GM19463 (cell line): ENCODE measurements around the gene NBPF6.
"Not testable (repeated sequence)": the region's sequence is repeated elsewhere in the genome, so short reads cannot be mapped to it uniquely, and the experiment has no call there.

Source experiments
- ATAC-seq: cut with Tn5 transposase; IDR thresholded peaks from one replicate; pipeline ENCODE4 v1.9.1; 2021; ENCODE audit warnings: mild to moderate bottlenecking, moderate library complexity; ENCODE audit not compliant: unreplicated experiment

The NBPF6 gene, protein sequence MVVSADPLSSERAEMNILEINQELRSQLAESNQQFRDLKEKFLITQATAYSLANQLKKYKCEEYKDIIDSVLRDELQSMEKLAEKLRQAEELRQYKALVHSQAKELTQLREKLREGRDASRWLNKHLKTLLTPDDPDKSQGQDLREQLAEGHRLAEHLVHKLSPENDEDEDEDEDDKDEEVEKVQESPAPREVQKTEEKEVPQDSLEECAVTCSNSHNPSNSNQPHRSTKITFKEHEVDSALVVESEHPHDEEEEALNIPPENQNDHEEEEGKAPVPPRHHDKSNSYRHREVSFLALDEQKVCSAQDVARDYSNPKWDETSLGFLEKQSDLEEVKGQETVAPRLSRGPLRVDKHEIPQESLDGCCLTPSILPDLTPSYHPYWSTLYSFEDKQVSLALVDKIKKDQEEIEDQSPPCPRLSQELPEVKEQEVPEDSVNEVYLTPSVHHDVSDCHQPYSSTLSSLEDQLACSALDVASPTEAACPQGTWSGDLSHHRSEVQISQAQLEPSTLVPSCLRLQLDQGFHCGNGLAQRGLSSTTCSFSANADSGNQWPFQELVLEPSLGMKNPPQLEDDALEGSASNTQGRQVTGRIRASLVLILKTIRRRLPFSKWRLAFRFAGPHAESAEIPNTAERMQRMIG

DNA sequence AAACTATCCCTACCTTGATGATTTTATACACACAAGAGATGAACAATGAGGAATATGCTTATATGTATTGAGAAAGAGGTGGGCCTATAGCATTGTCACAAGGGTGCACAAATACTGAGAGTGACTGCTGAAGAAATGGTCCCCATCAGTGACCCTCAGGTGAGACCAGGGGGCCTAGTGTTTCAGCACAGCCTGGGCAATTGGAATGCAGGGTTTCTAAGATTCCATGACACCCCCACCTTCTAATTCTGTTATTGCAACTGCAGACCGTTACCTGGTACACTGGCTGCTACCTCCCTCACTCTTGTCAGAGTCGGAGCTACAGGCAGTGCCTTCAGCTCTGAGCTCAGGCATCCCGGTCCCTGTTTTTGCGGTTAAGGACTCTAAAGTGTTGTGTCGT, at the start of gene NBPF6:
Gene NBPF6 (plus strand): TSS at position 301 of the 400 bp plus-strand sequence. CDS start 259 bp downstream, outside the sequence.
- not testable (repeated sequence) for ATAC-seq

DNA sequence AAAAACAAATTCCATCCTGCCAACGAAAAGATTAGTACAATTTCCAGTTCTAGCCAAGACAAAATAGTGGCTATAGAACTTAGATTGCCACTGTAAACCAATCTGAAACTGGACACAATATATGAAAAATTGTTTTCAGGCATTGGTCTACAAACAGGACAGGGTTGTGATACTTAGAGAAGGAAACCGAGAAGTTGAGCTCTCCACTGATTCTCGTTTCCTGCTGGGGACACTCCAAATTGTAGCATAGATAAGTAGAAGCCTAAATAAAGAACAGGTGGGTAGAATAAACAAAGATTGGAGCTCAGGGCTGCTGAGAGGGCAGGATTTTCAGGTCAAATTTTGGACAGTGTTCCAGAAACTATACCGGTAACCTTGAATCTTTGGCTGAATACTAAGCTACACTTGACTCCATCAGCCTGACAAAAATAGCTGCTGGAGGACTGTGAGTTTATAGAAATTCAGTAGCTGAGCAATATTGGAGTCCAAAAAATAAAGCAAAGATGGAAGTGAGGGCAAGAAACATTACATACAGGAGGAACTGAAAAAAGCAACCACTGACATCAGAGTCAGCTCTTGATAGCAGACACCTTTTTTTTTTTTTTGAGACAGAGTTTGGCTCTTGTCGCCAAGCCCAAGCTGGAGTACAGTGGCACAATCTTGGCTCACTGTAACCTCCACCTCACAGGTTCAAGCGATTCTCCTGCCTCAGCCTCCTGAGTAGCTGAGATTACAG, 38.9 kb upstream of the NBPF6 start:
- not testable (repeated sequence) for ATAC-seq

DNA sequence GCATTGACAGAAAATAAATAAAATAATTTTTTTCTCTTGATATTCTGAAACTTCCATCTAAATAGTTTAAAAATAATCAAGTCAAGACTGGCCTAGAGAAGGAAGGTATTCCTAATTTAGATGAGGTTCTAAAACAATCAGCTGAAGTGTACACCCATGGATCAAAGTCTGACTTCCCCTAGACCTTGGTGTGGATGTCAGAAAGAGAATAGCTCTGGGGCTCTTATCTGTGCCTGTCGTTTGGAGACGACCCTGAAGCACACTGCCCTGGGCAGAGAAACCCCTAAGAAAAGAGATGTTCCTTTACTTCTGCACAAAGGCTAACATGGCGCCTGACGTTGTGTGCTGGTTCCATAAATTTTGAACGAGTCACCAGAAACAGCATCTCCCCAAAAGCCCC, 30.0 kb upstream of the NBPF6 start:
- not testable (repeated sequence) for ATAC-seq

DNA sequence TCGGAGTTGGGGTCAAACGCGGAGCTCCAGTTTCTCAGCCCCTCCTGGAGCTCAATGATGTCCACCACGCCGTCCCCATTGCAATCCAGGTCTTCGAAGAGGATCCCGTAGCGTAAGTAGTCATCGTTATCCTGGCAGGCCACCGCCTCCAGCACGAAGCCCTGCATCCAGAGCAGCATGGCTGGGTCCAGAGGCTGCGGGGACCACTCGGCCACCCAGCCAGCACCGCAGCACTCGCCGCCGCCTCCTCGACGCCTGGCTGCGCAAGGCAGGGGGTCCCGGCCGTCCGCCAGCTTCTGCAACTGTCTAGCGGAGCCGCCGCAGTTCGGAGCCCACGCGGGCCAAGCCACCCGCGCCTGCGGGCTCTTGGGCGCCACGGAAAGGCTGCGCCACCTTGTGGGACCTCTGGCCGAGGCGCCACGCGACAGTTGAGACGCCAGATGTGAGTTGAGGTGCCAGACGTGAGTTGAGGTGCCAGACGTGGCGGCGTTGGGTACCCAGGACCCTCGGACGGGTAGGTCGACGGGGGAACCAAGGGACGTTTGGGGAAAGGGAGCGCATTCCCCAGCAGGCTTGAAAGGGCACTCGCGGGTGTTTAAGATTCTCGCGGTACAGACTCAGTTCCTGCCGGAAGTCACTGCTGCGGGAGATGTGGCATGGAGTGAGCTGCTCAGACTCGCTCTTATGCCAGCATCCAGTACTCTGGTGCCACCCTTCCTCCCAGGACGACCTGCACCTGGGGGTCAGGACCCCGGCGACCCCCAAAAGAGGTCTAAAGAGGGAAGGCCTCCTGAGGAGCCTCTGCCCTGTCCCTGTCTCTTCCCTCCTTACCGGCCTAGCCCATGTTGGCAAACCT, 28.9 kb upstream of the NBPF6 start:
- not testable (repeated sequence) for ATAC-seq

DNA sequence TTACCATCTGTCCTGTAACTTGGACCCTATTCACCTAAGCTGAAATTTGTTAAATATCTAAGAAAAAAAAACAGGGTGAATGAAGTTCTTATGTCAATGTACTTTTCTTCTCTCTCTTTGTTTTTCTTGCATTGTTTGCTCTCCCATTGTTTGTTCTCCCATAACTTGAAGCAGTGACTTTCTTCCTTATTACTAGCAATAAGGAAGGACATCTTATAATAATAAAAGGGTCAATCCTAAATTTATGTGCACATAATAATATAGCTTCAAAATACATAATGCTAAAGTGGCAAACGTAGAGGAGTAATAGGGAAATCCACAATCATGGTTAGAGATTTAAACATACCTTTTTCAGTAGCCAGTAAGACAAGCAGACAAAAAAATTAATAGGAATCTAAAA, 23.3 kb upstream of the NBPF6 start:
- ATAC-seq: not testable (repeated sequence)

DNA sequence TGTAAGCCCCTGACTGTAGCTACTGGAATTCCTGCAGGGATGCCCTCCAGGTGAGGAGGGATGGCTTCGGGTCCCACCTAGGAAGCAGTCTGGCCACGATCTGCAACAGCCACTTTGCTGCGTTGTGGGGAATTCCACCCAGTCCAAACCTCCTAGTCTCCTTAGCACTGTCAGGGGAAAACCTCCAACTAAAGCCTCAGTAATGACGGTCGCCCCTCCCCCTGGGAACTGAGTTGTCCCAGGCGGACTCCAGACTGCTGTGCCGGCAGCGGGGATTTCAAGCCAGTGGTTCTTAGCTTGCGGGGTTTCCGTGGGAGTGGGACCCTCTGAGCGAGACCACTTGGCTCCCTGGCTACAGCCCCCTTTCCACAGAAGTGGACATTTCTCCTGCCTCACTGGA, 18.1 kb upstream of the NBPF6 start:
- ATAC-seq: not testable (repeated sequence)

DNA sequence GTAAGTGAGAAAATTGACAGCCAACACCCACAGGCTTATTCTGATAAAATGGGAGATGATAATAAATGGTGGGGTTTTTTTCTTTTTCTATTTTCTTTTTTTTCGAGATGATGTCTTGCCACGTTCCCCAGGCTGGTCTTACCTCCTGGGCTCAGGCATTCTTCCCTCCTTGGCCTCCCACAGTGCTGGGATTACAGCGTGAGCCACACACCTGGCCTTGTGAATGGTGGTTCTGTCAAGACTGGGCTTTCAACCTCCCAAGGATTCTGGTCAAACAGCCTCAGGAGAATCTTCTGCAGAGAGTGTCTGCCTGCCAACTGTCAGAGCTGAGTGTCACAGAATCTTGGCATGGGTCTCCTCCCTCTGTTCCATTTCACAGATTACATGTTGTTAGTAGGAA, 16.7 kb upstream of the NBPF6 start:
- ATAC-seq: not testable (repeated sequence)

DNA sequence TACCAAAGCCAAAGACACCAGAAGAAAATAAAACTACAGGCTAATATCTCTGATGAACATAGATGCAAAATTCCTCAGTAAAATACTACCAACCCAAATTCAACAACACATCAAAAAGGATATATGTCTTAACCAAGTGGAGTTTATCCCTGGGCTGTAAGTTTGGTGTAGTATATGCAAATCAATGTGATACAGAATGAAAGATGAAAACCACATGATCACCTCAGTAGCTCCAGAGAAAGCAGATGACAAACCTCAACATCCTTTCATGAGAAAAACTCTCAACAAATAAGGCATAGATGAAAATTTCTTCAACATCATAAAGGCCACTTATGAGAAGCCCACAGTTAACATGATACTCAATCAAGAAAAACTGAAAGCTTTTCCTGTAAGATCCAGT, 11.6 kb upstream of the NBPF6 start:
- ATAC-seq: not testable (repeated sequence)

DNA sequence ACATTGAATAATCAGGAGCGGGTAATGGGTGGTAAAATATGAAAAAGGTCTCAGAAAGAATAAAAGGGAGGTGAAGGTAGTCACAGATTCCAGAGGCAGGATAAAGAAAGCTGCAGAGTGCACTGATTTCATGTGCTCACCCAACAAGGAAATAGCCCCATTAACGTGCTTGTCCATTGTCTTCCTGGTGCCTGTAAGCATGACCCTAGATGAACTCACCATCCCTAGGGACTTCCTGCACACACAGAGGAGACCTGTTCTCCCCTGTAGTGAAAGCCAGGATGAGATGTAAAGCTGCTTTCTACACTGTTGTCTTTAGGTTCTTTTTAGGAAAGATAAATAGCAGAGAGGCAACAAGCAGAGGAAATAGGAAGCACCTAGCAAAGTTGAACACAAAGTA, 4.4 kb downstream of the NBPF6 start:
- not testable (repeated sequence) for ATAC-seq

DNA sequence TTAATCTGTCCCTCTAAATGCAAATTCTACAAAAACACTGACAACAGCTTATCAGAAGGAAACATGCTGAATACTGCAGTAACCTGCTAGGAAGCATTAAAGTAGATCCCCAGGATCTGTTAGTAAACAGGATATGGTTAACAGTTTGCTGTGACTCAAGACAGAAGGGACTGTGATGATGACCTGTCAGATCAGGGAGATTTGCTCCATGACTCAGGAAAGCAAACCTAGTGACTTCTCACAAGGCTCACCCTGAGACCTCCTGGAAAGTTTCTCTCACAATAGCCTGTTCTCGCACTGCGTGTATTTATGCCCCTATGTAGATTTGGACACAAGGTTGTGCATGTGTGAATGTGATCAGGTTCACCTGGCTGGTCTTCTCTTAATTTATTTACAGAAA, 8.5 kb downstream of the NBPF6 start:
- ATAC-seq: not testable (repeated sequence)

DNA sequence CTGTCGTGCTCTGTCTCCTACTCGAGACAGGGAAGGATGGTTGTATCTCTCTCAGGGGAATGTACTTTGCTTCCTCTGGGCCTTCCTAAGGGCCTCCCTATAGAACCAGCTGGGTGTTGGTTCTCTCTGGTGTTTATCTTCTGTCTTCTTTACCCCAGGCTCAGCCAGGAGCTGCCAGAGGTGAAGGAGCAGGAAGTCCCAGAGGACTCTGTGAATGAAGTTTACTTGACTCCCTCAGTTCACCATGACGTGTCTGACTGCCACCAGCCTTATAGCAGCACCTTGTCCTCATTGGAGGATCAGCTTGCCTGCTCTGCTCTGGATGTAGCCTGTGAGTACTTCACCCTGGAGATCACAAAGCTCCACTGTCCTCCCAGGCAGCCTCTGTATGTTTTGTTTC, 11.6 kb downstream of the NBPF6 start:
- ATAC-seq: not testable (repeated sequence)

DNA sequence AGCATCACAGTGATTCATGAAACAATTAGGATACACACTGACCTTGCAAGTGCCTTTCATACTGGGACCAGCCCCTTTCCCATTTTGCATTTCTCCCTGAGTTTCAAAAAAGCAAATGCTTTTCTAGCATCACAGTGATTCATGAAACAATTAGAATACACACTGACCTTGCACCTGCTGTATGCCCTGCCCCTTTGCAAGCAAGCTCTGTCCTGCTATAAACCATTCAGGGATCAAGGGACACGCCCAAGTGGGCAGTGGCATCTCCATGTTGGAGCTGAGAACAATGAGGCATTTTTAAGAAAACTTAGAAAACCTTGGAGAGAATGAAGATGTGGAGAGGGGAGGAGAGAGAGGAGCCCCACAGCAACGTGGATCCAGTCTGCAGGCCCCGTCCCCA, 13.8 kb downstream of the NBPF6 start:
- ATAC-seq: not testable (repeated sequence)

DNA sequence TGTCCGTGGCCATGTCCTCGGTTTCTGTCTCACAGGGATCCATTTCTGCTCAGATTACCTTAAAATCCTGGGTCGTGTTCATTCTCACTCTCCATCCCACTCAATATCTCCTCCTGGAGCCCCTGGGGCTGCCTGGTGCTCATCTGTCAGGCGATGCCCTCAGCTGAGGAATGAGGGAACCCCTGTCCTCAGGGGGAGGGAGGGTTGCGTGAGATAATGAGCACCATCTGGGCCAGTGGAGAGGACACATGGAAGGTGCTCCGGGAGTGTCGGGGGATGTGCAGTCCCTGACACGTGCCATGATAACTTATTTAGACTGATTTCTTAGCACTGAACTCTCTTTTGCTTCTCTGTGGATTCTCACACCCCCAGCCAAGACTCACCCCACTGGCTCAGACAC, 16.0 kb downstream of the NBPF6 start:
- not testable (repeated sequence) for ATAC-seq

DNA sequence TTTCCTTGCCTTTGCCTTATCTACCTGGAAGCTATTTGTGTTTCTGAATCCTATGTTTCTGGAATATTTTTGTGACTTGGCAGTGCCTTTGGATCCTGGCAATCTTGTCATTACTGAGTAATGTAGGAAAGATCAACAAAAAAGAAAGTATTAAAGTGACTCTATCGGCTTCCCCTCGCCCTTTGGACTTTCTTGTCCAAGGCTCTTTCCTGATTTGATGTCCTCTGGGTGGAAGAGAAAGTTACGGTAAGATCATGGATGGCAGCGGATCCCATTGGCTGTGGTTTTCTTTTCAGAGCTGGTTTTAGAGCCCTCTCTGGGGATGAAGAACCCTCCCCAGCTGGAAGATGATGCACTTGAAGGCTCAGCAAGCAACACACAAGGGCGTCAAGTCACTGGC, 17.0 kb downstream of the NBPF6 start:
- ATAC-seq: not testable (repeated sequence)

DNA sequence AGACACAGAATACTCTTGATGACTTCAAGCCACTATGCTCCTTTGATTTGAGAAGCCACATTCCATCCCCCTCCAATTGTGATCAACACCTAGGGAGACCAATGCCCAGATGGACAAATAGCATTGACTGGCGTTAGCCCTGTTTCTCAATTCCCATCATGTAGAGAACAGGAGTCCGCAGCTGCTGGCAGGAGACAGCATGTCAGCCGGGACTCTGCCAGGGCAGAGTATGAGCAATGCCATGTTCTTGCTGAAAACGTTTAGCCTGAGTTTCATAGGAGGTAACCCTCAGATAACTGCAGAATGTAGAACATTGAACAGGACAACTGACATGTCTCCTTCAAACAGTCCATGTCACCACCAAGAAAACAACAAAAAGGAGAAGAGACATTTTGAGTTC, 20.6 kb downstream of the NBPF6 start:
- not testable (repeated sequence) for ATAC-seq

DNA sequence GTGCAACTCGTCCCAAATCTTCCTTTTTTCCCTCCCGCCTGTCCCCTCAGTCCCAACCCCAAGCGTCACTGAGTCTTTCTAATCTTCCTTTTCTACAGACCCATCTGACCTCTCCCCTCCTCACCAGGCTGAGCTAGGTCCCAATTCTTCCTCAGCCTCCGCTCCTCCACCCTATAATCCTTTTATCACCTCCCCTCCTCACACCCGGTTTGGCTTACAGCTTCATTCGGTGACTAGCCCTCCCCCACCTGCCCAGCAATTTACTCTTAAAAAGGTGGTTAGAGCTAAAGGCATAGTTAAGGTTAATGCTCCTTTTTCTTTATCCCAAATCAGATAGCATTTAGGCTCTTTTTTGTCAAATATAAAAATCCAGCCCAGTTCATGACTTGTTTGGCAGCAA, 24.4 kb downstream of the NBPF6 start:
- not testable (repeated sequence) for ATAC-seq

DNA sequence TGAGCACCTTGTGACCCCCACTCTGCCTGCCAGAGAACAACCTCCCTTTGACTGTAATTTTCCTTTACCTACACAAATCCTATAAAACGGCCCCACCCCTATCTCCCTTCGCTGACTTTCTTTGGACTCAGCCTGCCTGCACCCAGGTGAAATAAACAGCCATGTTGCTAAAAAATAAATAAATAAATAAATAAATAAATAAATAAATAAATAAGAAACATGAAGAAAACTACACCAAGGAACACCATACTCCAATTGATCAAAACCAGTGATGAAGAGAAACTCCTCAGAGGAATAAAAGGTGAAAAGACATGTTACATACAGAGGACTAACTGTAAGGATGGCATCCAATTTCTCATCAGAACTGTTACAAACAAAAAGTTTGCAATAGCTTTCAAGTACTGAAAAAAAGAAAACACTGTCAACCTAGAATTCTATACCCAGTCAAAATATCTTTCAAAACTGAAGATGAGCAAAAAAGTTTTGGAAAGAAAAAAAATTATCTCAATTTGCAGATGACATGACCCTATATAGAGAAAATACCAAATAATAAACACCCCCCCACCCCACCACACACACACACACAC, 28.4 kb downstream of the NBPF6 start:
- ATAC-seq: no peak

DNA sequence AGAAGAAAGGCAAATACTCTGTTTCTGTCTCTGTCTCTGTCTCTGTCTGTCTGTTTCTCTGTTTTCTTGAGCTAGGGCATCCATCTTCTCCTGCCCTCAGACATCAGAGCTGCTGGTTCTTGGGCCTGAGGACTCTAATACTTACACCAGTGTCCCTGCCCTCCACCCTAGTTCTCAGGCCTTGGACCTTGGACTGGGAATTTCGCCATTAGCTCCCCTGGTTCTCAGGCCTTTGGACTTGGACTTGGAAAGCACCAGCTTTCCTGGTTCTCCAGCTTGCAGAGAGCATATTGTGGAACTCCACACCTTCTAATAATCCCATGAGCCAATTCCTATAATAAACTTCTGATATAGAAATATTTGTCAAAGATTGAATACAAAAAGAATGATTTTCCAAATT, 32.6 kb downstream of the NBPF6 start:
- ATAC-seq: no peak

DNA sequence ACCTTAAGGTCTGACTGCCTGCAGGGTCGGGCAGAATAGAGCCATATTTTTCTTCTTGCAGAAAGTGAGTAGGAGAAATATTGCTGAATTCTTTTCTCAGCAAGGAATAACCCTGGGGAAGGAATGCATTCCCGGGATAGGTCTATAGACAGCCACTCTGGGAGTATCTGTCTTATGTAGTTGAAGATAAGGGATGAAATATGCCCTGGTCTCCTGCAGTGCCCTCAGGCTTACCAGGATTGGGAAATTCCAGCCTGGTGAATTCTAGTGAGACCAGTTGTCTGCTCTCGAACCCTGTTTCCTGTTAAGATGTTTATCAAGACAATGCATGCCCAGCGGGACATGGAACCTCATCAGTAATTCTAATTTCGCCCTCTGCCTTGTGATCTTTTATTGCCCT, 35.8 kb downstream of the NBPF6 start:
- ATAC-seq: not testable (repeated sequence)

DNA sequence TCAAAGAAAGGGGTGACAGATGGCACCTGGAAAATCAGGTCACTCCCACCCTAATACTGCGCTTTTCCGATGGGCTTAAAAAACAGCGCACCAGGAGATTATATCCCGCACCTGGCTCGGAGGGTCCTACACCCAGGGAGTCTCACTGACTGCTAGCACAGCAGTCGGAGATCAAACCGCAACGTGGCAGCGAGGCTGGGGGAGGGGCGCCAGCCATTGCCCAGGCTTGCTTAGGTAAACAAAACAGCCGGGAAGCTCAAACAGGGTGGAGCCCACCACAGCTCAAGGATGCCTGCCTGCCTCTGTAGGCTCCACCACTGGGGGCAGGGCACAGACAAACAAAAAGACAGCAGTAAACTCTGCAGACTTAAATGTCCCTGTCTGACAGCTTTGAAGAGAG, 36.6 kb downstream of the NBPF6 start:
- ATAC-seq: not testable (repeated sequence)
